ENCODE measurements around the gene SFR1.

The SFR1 gene

DNA sequence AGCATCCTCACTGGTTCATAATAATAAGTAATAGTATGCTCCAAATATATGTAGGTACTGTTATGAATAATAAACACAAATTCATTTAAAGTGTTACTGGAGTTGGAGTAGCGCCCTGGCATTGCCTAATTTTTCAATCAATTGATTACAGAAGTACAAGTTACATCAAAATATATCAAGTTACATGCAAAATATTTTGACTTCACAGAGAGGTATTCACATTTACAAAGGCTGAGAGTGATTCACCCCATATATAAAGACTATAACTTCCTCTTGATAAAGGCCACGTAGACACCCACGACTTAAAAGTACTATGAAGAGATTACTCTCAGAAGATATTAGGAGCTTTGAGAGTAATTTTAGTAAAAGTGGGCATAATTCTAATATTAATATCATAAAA, 22.7 kb upstream of the SFR1 start:
- Histone ChIP-seq H4K20me1 (ENCODE audit: insufficient read depth, low read length) (no peaks in the 10 kb centered on the region), H3K27me3 (ENCODE audit: low read depth, low read length) (no peaks in the 10 kb centered on the region), H3K4me2 (ENCODE audit: low read length) (no peak overlapping the region), H3K9me3 (ENCODE audit: insufficient read depth, low read length) (no peaks in the 10 kb centered on the region), H3K4me1 (ENCODE audit: low read length) (no peaks in the 10 kb centered on the region), H3K4me3 (ENCODE audit: low read length) (no peak overlapping the region), H3K9ac (ENCODE audit: low read length) (no peak overlapping the region), H3K36me3 (replicated peaks; ENCODE audit: low read depth, low read length) (no peaks in the 10 kb centered on the region), H3K79me2 (ENCODE audit: low read length) (no peaks in the 10 kb centered on the region), H3K27ac (ENCODE audit: low read length) (no peak overlapping the region), H2AFZ (ENCODE audit: low read depth, low read length) (no peak overlapping the region)
- TF ChIP-seq, protein P1, sequence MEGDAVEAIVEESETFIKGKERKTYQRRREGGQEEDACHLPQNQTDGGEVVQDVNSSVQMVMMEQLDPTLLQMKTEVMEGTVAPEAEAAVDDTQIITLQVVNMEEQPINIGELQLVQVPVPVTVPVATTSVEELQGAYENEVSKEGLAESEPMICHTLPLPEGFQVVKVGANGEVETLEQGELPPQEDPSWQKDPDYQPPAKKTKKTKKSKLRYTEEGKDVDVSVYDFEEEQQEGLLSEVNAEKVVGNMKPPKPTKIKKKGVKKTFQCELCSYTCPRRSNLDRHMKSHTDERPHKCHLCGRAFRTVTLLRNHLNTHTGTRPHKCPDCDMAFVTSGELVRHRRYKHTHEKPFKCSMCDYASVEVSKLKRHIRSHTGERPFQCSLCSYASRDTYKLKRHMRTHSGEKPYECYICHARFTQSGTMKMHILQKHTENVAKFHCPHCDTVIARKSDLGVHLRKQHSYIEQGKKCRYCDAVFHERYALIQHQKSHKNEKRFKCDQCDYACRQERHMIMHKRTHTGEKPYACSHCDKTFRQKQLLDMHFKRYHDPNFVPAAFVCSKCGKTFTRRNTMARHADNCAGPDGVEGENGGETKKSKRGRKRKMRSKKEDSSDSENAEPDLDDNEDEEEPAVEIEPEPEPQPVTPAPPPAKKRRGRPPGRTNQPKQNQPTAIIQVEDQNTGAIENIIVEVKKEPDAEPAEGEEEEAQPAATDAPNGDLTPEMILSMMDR (IDR thresholded peaks at IDR 0.05; ENCODE audit: low read depth, low read length), result no peak
- TF ChIP-seq EZH2phosphoT487 (IDR thresholded peaks at IDR 0.05; ENCODE audit: low read depth), result no peak

DNA sequence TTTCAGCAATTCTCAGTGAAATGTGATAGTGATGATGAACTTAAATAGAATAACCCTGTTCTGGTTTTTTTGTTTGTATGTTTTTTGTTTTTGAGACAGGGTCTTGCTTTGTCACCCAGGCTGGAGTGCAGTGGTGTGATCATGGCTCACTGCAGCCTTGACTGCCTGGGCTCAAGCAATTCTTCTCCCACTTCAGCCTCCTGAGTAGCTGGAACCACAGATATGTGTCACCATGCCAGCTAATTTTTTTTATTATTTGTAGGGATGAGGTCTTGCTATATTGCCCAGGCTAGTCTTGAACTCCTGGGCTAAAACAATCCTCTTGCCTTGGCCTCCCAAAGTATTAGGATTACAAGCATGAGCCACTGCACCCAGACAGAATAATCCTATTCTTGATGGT, 22.0 kb upstream of the SFR1 start:
- no peaks in the 10 kb centered on the region for H3K4me1 ChIP-seq (ENCODE audit: low read length)
- no peaks in the 10 kb centered on the region for H3K27me3 ChIP-seq (ENCODE audit: low read depth, low read length)
- no peak overlapping the region for H3K4me3 ChIP-seq (ENCODE audit: low read length)
- H3K27ac ChIP-seq (ENCODE audit: low read length), result no peak overlapping the region
- H3K9ac ChIP-seq (ENCODE audit: low read length), result no peak overlapping the region
- no peak for TF ChIP-seq EZH2phosphoT487 (IDR thresholded peaks at IDR 0.05; ENCODE audit: low read depth)
- TF ChIP-seq, protein P1 (IDR thresholded peaks at IDR 0.05; ENCODE audit: low read depth, low read length), result no peak
- no peaks in the 10 kb centered on the region for H4K20me1 ChIP-seq (ENCODE audit: insufficient read depth, low read length)
- H3K9me3 ChIP-seq (ENCODE audit: insufficient read depth, low read length), result no peaks in the 10 kb centered on the region
- H3K4me2 ChIP-seq (ENCODE audit: low read length), result no peak overlapping the region
- no peaks in the 10 kb centered on the region for H3K36me3 ChIP-seq (replicated peaks; ENCODE audit: low read depth, low read length)
- H2AFZ ChIP-seq (ENCODE audit: low read depth, low read length), result no peak overlapping the region
- no peaks in the 10 kb centered on the region for H3K79me2 ChIP-seq (ENCODE audit: low read length)

DNA sequence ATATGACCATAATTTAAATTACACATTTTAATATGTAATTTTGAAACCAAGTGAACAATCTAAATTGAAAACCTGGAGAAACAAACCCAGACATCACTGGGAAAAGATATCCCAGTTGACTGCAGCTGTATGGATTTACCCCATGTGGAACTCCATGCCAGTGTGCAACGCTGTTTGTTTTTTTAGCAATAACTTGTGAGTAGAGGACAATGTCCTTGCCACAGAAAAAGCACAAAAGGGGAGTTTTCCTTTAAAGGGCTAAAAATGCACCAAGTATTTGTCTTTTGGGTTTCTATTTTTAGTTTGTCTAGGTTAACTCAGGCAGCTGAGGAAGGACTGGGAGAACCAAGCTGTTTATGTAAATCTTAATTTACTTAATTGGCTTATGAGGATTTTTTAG, 21.2 kb upstream of the SFR1 start:
- Histone ChIP-seq H3K36me3 (replicated peaks; ENCODE audit: low read depth, low read length) (no peaks in the 10 kb centered on the region), H3K4me1 (ENCODE audit: low read length) (no peaks in the 10 kb centered on the region), H3K4me2 (ENCODE audit: low read length) (no peak overlapping the region), H3K9ac (ENCODE audit: low read length) (no peak overlapping the region), H3K9me3 (ENCODE audit: insufficient read depth, low read length) (no peaks in the 10 kb centered on the region), H2AFZ (ENCODE audit: low read depth, low read length) (no peak overlapping the region), H3K27ac (ENCODE audit: low read length) (no peak overlapping the region), H4K20me1 (ENCODE audit: insufficient read depth, low read length) (no peaks in the 10 kb centered on the region), H3K79me2 (ENCODE audit: low read length) (no peaks in the 10 kb centered on the region), H3K4me3 (ENCODE audit: low read length) (no peak overlapping the region), H3K27me3 (ENCODE audit: low read depth, low read length) (no peaks in the 10 kb centered on the region)
- TF ChIP-seq, protein P1 (IDR thresholded peaks at IDR 0.05; ENCODE audit: low read depth, low read length), result no peak
- TF ChIP-seq EZH2phosphoT487 (IDR thresholded peaks at IDR 0.05; ENCODE audit: low read depth), result no peak

DNA sequence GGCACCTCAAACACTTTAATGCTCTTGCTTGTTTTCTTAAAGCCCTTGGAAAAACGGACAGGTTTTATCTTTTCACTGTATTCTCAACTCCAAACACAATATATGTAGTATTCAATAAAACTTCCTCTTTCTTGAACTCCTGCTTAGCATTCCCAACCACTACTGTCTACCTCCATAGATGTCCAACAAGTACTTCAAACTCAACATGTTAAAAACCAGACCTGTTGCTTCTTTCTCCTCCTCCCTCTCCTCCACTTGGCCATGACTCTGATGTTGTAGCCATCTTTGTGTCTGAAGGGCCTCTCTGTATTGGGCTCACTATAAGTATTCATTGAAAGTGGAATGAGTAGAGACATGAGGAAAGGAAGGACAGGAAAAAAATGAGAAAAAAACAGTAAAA, 20.1 kb upstream of the SFR1 start:
- no peaks in the 10 kb centered on the region for H3K4me1 ChIP-seq (ENCODE audit: low read length)
- no peaks in the 10 kb centered on the region for H3K79me2 ChIP-seq (ENCODE audit: low read length)
- no peaks in the 10 kb centered on the region for H3K27me3 ChIP-seq (ENCODE audit: low read depth, low read length)
- TF ChIP-seq, protein P1 (IDR thresholded peaks at IDR 0.05; ENCODE audit: low read depth, low read length), result no peak
- TF ChIP-seq EZH2phosphoT487 (IDR thresholded peaks at IDR 0.05; ENCODE audit: low read depth), result no peak
- no peaks in the 10 kb centered on the region for H3K36me3 ChIP-seq (replicated peaks; ENCODE audit: low read depth, low read length)
- H3K4me3 ChIP-seq (ENCODE audit: low read length), result no peak overlapping the region
- no peak overlapping the region for H2AFZ ChIP-seq (ENCODE audit: low read depth, low read length)
- H3K9me3 ChIP-seq (ENCODE audit: insufficient read depth, low read length), result no peaks in the 10 kb centered on the region
- H3K9ac ChIP-seq (ENCODE audit: low read length), result no peak overlapping the region
- H3K27ac ChIP-seq (ENCODE audit: low read length), result no peak overlapping the region
- no peaks in the 10 kb centered on the region for H4K20me1 ChIP-seq (ENCODE audit: insufficient read depth, low read length)
- no peak overlapping the region for H3K4me2 ChIP-seq (ENCODE audit: low read length)
